HG02798 (cell line): ENCODE data around the gene ETDC.

Experiments
- ATAC-seq: cut with Tn5 transposase; IDR thresholded peaks from one replicate; pipeline ENCODE4 v1.9.1; 2021; ENCODE audit warnings: mild to moderate bottlenecking; ENCODE audit not compliant: unreplicated experiment, poor library complexity

ETDC gene

GRCh38 chrX:135340831-135341230, 31.6 kb downstream of the ETDC start:
- ATAC-seq = no peak

DNA sequence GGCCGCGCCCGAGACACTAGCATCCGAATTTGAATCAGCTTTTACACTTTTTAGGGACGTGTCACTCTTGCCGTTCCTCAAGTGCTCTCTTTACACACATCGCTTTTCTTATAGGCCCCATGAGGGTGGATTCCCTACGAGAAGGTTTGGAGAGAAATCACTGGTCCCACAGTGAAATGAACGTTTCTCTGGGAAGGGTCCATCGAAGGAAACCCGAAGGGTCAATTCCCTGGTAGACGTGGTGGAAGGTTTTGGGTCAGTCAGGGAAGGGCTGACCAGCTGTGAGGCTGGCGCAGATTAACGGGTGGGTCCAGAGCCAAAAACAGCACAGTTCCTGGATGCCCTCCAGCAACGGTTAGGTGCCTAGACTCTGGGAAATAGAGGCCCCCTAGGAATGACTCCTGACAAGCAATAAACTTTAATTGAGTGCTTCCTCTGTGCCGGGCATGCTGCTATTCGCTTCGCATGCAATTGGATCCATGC, 35.9 kb downstream of the ETDC start:
- no peak for ATAC-seq

GRCh38 chrX:135346975-135347374, 37.7 kb downstream of the ETDC start:
- ATAC-seq = no peak

DNA sequence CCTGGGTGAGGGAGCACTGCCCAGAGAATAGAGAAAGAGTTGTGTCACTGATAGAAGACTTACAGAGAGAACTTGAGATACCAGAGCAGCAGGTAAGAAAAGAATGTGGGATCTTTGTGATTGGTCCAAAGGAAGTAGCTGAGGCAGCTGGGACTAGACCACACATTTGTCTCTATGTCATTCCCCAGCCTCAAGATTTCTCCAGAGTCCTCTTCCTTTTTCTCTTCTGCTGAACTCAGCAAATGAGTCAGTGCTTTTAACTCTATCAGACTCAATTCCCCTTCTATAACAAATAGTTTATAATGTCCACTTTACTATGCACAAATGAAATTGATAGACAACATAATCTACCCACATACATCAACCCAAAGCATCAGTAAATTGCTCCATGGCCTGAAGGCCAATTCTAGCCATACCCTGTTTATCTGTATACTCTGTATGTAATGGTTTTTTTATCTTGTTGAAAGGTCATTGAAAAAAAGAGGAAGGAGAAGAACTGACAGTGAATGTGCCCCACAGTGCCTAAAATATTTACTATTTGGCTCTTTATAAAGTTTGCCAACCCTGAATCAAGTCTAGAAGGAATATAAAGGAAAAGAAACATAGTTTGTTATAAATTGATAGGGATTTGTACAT, 38.2 kb downstream of the ETDC start:
- ATAC-seq = no peak

DNA sequence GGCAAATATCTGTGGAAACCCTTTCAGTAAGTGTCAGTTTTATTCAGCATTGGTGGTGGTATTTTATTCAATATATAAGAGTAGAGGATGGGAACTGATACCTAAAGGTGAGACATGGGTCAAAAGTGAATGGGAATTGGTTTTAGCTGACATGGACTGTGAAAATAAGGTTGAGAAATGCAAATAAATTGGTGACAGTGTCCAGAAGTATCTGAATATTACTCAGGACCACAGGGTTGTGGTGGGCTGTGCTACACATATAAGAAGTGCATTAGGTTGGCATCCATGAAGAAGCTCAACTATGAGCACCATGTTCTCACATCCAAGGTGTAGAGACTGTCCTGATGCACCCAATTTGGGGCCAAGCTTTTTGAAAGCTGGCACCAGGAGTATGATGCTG, 45.0 kb downstream of the ETDC start:
- ATAC-seq = peak; percentile 48
